Stimulated activated CD8-positive, alpha-beta memory T cell treated with anti-CD3 and anti-CD28 coated beads, Interleukin-2, amount 100 ng/mL, for 48 hours (primary cell): ENCODE measurements around the gene CHN2.

Experiments
- DNase-seq, 2 donors: peaks; one replicate each; pipeline ENCODE4 v3.0.0-alpha.2; 2020; ENCODE audit warnings: low read depth in 2 of 2

The CHN2 gene

DNA sequence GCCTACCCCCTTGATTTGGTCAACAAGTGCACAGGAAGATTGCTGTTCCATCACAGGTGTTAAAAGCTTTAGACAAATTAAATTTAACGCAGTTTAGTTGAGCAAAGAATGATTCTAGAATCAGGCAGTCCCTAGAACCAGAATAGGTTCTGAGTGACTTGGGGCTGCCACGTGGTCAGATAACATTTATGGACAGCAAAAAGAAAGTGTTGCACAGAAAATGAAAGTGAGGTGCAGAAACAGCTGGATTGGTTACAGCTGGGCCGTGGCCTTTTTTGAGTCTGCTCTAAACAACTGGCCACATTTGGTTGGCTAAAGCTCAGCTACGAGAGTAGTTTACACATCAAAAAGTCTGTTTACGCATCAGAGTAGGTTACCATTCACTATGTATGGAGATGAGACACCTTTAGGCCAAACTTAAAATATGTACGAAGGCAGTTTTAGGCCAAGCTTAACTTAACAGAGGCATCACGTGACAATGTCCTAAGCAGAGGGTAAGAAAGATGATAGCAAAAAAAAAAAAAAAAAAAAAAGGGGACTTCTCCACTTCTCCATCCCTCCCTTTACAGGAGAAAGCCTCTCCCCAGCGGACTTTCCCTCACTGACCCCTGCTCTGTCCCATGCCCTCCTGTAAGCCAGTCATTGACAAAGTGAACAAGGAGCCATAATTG, 235.8 kb downstream of the CHN2 start:
- DNase-seq = no peak

GRCh38 chr7:29431686-29432085, 237.1 kb downstream of the CHN2 start:
- DNase-seq = no peak

DNA sequence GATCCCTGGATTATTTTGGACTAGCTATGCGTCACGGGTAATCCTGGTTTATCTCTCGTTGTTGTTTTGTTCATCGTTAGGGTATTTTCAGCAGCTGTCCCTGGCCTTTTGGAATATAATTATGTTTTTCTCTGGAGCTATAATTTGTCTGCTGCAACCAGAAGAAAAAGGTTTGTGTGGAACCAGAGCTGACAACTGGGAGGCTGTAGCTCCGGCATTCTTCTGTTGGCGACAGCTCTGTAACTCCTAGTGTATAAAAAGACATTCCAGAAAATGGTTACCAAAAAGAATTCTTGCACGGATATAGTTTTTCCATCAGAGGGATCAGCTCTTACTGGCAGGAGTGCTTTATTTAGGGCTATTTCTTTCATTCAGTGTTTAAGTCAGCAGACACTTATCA, 238.1 kb downstream of the CHN2 start:
- no peak for DNase-seq

DNA sequence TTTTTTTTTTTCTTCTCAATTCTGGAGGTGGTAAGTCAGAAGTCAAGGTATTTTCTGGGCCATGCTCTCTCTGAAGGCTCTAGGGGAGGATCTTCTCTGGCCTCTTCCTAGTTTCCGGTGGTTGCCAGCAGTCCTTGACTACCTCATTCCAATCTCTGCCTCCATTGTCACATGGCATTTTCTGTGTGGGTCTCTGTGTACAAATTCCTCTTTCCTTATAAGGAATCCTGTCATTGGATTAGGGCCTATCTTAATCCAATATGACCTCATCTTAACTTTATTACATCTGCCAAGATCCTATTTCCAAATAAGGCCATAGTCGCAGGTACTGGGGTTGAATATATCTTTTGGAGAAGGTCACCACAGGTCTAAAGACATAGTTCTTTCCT, 239.8 kb downstream of the CHN2 start:
- no peak for DNase-seq

GRCh38 chr7:29435167-29435566, 240.6 kb downstream of the CHN2 start:
- DNase-seq = no peak

DNA sequence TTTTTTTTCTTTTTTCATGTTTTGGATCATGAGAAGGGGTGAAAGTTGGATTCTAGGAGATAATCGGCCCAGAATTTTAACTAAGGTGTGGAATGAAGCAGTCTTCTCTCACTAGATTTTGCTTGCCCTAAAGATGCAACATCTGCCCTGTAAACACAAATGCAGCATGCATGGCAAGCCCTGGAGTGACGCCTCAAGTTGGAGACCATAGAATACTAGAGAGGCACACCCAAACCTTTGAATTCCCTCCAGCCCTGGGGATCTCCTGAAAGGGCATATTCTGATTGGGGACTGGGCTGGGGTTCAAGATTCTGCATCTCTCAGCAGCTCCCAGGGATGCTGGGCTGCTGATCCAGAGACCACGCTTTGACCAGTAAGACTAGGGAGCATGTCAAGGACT, 241.3 kb downstream of the CHN2 start:
- DNase-seq = no peak

DNA sequence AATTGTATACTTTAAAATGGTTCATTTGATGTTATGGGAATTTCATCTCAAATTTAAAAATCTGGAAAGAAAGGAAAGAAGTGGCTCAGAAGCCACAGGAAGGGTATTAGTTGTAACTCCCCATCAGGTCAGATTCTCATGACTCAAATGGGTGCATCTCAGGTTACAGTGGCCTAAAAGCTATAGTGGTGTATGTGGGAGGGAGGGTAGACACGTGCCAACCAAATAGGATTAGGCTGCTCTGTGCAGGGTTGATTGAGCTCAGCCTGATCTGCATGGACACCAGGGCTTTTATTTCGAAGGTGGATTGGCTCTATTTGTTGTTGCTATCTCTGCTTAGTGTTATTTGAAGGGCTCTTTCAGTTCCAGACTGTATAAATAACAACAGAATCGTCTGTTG, 247.6 kb downstream of the CHN2 start:
- no peak for DNase-seq

GRCh38 chr7:29443552-29443951, 249.0 kb downstream of the CHN2 start:
- DNase-seq = no peak

DNA sequence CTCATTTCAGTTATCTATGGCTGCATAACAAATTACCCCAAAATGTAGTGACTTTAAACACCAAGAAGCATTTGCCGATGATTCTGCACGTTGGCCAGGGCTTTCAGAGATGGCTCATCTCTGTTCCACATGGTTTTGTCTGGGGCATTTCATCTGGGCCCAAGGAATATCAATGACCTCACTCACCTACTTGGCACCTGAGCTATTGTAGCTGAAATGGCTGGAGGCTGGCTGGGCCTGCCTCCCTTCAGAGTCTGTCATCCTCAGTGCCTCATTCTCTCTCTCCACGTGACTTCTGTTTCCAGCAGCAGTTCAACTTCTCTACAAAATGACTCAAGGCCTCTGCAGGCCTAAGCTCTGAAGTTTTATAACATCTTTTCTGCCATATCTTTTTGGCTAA, 249.7 kb downstream of the CHN2 start:
- no peak for DNase-seq

GRCh38 chr7:29445736-29446135, 251.2 kb downstream of the CHN2 start:
- DNase-seq = no peak

GRCh38 chr7:29447828-29448227, 253.3 kb downstream of the CHN2 start:
- no peak for DNase-seq

- DNase-seq = no peak
Observed at GRCh38 chr7:29449569-29450260, 255.1 kb downstream of the CHN2 start.

- no peak for DNase-seq
Observed at GRCh38 chr7:29453021-29453420, 258.4 kb downstream of the CHN2 start.

DNA sequence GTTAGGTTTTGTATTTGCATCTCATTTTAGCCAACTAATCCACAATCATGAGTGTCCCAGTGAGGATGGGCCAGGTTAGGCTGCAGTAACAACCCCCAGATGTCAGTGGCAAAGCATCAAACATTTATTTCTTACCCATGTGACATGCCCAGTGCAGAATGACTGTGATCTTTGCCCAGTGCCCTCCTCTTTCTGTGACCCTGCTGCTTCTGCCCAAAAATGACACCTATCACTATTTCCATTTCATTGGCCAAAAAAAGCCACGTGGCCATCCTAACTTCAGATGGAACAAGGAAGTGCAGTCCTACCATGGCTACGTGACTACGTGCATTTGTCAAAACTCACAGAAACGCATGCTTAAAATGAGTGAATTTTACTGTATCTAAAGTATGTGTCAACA, 259.9 kb downstream of the CHN2 start:
- no peak for DNase-seq

DNA sequence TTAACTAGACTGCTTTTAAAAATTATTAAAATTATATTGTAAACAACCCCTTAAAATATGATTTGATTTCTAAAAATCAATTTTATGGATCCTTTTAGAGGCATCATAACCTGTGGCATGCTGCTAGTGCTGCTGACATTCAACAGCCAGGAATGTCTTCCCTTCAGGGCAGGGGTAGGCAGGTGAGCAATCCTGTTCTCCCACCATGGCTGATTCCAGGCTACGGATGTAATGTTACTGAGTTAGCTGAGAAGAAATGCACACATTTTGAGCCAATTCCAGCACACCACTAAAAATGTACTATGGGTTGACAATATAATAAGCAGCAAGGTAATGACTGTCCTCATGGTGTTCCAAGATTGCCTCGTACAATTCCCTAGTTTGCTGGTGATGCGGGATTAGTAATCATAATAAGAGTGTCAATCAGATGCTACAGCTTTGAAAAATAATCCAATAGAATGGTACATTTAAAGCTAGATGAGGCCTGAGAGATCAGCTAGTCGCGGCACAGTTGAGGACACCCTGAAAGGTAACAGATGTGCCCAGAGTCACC, 260.4 kb downstream of the CHN2 start:
- no peak for DNase-seq

- no peak for DNase-seq
Observed at GRCh38 chr7:29457141-29457561, 262.6 kb downstream of the CHN2 start.

- DNase-seq = no peak
Observed at GRCh38 chr7:29457565-29458011, 263.0 kb downstream of the CHN2 start.

DNA sequence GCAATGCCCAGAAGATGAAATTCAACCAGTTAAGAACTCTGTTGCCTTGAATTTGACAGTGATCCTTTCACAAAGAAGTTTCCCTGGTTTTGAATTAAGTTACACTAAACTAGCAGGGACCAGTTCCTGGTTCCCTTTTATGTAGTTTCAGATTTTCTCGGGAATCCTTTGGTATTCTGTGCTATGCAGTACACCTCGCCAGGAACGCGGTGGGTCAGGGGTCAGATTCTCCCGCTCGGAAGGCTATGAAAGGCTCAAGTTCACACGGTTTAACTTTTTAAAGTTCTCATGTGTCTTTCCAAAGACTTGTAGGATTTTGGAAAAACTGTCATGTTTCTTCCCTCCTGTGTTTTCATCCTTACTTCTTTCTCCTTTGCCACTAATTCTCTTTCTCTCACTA, 264.4 kb downstream of the CHN2 start:
- DNase-seq = no peak

- DNase-seq = no peak
Observed at GRCh38 chr7:29459589-29459988, 265.0 kb downstream of the CHN2 start.

DNA sequence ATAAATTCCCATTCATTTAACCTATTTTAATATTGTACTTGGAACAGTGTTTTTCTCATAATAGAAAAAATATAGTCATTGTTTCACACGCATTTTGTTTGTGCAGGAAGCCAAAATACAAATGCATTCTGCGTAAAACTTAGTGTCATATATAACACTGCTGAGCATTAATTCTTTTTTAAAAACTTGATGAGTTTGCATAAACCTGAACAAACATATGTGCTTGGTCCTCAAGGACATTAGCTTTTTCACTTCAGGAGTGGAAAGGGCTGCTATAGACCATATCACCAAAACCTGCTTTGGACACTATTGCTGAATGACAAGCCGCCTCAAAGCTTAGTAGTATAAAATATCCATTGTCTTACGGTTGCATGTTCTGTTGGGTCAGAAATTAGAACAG, 267.4 kb downstream of the CHN2 start:
- DNase-seq = no peak

- no peak for DNase-seq
Observed at GRCh38 chr7:29463504-29464158, 269.1 kb downstream of the CHN2 start.

GRCh38 chr7:29464753-29465152, 270.2 kb downstream of the CHN2 start:
- DNase-seq = no peak
